Keratinocyte (primary cell): ENCODE data around the gene HP1BP3.

Experiments
- CTCF ChIP-seq, 3 experiments: IDR thresholded peaks in 1 of 3; conservative IDR thresholded peaks in 1 of 3; optimal IDR thresholded peaks in 1 of 3; 2 replicates in 2 of 3; 3 replicates in 1 of 3; pipeline versions ENCODE3 to v1.5.1; 2011; ENCODE audit warnings: low read length in 3 of 3, mild to moderate bottlenecking in 3 of 3, moderate library complexity in 2 of 3, control low read depth in 1 of 3, inconsistent platforms in 1 of 3; ENCODE audit not compliant: insufficient read depth in 2 of 3; ENCODE audit errors: extremely low read depth in 1 of 3
- EZH2 ChIP-seq: IDR thresholded peaks from one replicate; pipeline ENCODE4 v1.6.1; 2012; ENCODE audit warnings: inconsistent platforms, mild to moderate bottlenecking, low read length, moderate library complexity

GRCh38 chr1:20725189-20726117 lies 61.7 kb downstream of the HP1BP3 start:
- TF ChIP-seq CTCF (optimal IDR thresholded peaks at IDR 0.05 in 1 of 3, IDR thresholded peaks at IDR 0.05 in 1 of 3, conservative IDR thresholded peaks at IDR 0.05 in 1 of 3; ENCODE audit: extremely low read depth in 1 of 3, insufficient read depth in 2 of 3, low read length in 3 of 3) = no peak
- no peak for TF ChIP-seq EZH2
